Retinal pigment epithelial cell (primary cell): ENCODE measurements around the gene CHST15.
A peak's percentile ranks its signal among the peaks of the same experiment; 100 is the strongest.
"Not testable (repeated sequence)": the region's sequence is repeated elsewhere in the genome, so short reads cannot be mapped to it uniquely, and the experiment has no call there.

ENCODE experiments used
- DNase-seq: peaks from one replicate; pipeline ENCODE4 v3.0.0-alpha.2; 2010; ENCODE audit warnings: low read depth
- H3K4me3 ChIP-seq: 2 replicates; pipeline ENCODE4 v1.5.1; 2011; ENCODE audit warnings: mild to moderate bottlenecking, low read length, control low read depth, moderate library complexity
- CTCF ChIP-seq: conservative IDR thresholded peaks from 2 replicates; pipeline ENCODE4 v1.5.1; 2011; ENCODE audit warnings: low read depth, low read length, control low read depth, inconsistent platforms

Gene CHST15

GRCh38 chr10:124037784-124038183 lies 55.6 kb downstream of the CHST15 start:
- DNase-seq, result no peak
- no peak for TF ChIP-seq CTCF
- no peak overlapping the region for H3K4me3 ChIP-seq

- no peak overlapping the region for H3K4me3 ChIP-seq
- no peak for DNase-seq
Observed at GRCh38 chr10:124037286-124037685, 56.1 kb downstream of the CHST15 start.

GRCh38 chr10:124036746-124037145 lies 56.7 kb downstream of the CHST15 start:
- no peak for DNase-seq
- TF ChIP-seq CTCF, result no peak
- H3K4me3 ChIP-seq, result no peak overlapping the region

More at GRCh38 chr10:124037286-124037685, 56.1 kb downstream of the CHST15 start:
- TF ChIP-seq CTCF, result no peak

- H3K4me3 ChIP-seq, result no peak overlapping the region
- DNase-seq, result no peak
Observed at GRCh38 chr10:124035928-124036558, 57.4 kb downstream of the CHST15 start.

GRCh38 chr10:124035306-124035927 lies 58.0 kb downstream of the CHST15 start:
- no peak for TF ChIP-seq CTCF
- DNase-seq, result no peak
- no peak overlapping the region for H3K4me3 ChIP-seq

More at GRCh38 chr10:124035928-124036558, 57.4 kb downstream of the CHST15 start:
- TF ChIP-seq CTCF, result no peak

- not testable (repeated sequence) for H3K4me3 ChIP-seq, DNase-seq
Observed at GRCh38 chr10:124034576-124035305, 58.7 kb downstream of the CHST15 start.

- DNase-seq, result peak; percentile 40
- TF ChIP-seq CTCF, result no peak
Observed at GRCh38 chr10:124033887-124034218, 59.5 kb downstream of the CHST15 start.

More at GRCh38 chr10:124033887-124034218, 59.5 kb downstream of the CHST15 start:
- H3K4me3 ChIP-seq, result no peak overlapping the region
